Testis (tissue), 3 donors: ENCODE results near the gene LMBR1L. TPM values are rescaled to one million over a fixed set of nuclear protein-coding genes. Genes with fewer than 3 reads are reported as not detected.
"Not testable (repeated sequence)": the region's sequence is repeated elsewhere in the genome, so short reads cannot be mapped to it uniquely, and the experiment has no call there.

ENCODE experiments used
- DNase-seq: peaks from one replicate; pipeline ENCODE4 v3.0.0-alpha.2; 2019
- H3K27ac ChIP-seq, 2 donors: fragments of 200-600 bp; sonication (generic); one replicate each; pipeline ENCODE4 v1.5.1; 2019
- H3K27me3 ChIP-seq: fragments of 200-600 bp; sonication (generic); one replicate; pipeline ENCODE4 v1.5.1; 2019
- H3K36me3 ChIP-seq: fragments of 200-600 bp; sonication (generic); one replicate; pipeline ENCODE4 v1.5.1; 2017; ENCODE audit warnings: low read depth; ENCODE audit errors: missing control alignments
- H3K4me1 ChIP-seq: fragments of 200-600 bp; sonication (generic); one replicate; pipeline ENCODE4 v1.5.1; 2019
- H3K4me3 ChIP-seq, 2 donors: fragments of 200-600 bp; sonication (generic); one replicate each; pipeline ENCODE4 v1.5.1; 2017 to 2019
- H3K9me3 ChIP-seq: fragments of 200-600 bp; sonication (generic); one replicate; pipeline ENCODE4 v1.5.1; 2017
- CTCF ChIP-seq, 3 experiments: fragments of 450-650 bp in 2 of 3; fragments of 200-600 bp in 1 of 3; sonication (generic) in 1 of 3; IDR thresholded peaks; one replicate each; pipeline ENCODE4 v1.5.1; 2016 to 2019; ENCODE audit warnings: antibody characterized with exemption in 3 of 3, mild to moderate bottlenecking in 2 of 3, moderate library complexity in 1 of 3
- POLR2A ChIP-seq: fragments of 450-650 bp; IDR thresholded peaks from one replicate; pipeline ENCODE4 v1.6.1; 2017; ENCODE audit warnings: antibody characterized with exemption, mild to moderate bottlenecking, moderate library complexity
- WGBS, 2 donors: methylation state at CpG; one replicate each; pipeline ENCODE4 v1.1.5; 2018; 5-methylcytosine and 5-hydroxymethylcytosine counted together
- intact Hi-C: fragments of 100-400 bp; cut with DNase I; formaldehyde crosslinking; loops from one replicate; pipeline ENCODE4 v1.15.1; 2023; ENCODE audit warnings: low total_unique reads
- polyA plus RNA-seq: library from polyadenylated mRNA; stranded (reverse); fragments of 350-450 nt; fragmentation: Illumina TruSeq; extraction: RNeasy Lipid Tissue Mini Kit (QIAGEN cat#74804); gene quantifications from one replicate; pipeline ENCODE4 v1.2.3, GENCODE V29; 2014; ENCODE audit warnings: low read depth, low replicate concordance; ENCODE audit not compliant: insufficient read depth
- total RNA-seq, 2 donors: library from RNA; depleted of rRNA; stranded (reverse); fragments of >200 nt; gene quantifications; one replicate each; pipeline ENCODE4 v1.2.3, GENCODE V29; 2016

The LMBR1L gene
- total and polyA plus RNA-seq, 3 donors from 2014 or later = 178 to 265 (median 223) TPM

DNA sequence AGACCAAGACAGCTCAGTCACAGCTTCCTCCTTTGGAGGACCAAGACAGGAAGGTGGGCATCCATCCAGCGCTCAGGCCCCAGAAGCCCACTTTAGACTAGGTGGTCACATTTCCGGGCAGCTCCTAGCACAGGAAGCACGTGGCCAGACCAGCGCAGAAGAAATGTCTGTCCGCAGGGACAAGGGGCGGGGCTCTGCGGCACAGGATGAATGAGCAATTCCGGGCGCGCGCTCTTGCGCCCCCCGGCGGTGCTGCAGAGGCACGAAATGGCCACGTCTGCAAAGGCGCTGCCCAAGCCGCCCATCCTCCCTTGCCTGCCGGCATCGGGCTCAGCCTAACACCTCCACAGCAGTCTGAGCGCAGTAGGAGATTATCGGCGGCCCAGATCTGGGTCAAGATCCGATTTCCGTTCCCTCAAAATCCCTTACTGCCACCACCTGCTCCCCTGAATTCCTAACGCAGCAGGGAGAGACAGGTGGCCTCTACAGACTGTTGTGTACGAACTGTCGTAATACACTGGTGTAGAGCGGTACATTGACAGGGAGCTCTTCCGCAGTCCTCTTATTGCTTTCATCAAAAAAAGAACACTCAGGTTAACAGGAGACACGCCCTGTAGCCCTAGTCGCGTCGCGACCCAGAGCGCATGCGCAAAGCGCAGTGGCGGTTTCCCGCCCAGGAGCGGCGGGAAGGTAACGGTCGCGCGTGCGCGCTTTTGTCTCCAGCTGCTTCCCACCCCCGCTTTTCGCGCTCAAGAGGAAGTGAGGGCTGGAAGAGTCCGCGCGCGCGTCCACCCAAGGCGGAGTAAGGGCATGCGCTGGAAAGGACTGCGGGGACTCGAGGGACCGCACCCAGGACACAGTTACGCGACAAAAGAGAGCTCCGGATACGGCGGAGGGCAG is 19.8 kb upstream of the LMBR1L start:
- 0% methylated on average over 27 to 66 of the region's 66 CpGs for WGBS, 2 donors
- Histone ChIP-seq H3K27ac (peak overlapping the region; percentile 100), H3K4me3 (peak overlapping the region; percentile 100), H3K4me1 (peaks cover 23% of the 10 kb centered on the region), H3K27me3 (no peaks in the 10 kb centered on the region), H3K9me3 (no peaks in the 10 kb centered on the region), H3K36me3 (peaks cover 4% of the 10 kb centered on the region)
- peak; percentile 95 for DNase-seq
- TF ChIP-seq CTCF (IDR thresholded peaks at IDR 0.05) (peak; percentile 76 to 91 (median 90)), POLR2A (peak; percentile 12)
- intact Hi-C loops = loop anchor here (5.0 kb wide), 1 partner anchor 102 kb away; no protein-coding TSS in a partner anchor

- H3K36me3 ChIP-seq = peaks cover 4% of the 10 kb centered on the region
- peaks cover 23% of the 10 kb centered on the region for H3K4me1 ChIP-seq
- H3K27ac ChIP-seq = peak overlapping the region; percentile 100
- no peaks in the 10 kb centered on the region for H3K27me3 ChIP-seq
- WGBS, 2 donors = 41 to 50% methylated on average over 17 to 18 of the region's 18 CpGs
- no peak for DNase-seq
- intact Hi-C loops = loop anchor here (5.0 kb wide), 1 partner anchor 103 kb away; no protein-coding TSS in a partner anchor
- TF ChIP-seq POLR2A (no peak), CTCF (IDR thresholded peaks at IDR 0.05) (no peak)
- H3K9me3 ChIP-seq = no peaks in the 10 kb centered on the region
- peak overlapping the region; percentile 100 for H3K4me3 ChIP-seq
Observed at GRCh38 chr12:49129332-49130150, 18.9 kb upstream of the LMBR1L start.

DNA sequence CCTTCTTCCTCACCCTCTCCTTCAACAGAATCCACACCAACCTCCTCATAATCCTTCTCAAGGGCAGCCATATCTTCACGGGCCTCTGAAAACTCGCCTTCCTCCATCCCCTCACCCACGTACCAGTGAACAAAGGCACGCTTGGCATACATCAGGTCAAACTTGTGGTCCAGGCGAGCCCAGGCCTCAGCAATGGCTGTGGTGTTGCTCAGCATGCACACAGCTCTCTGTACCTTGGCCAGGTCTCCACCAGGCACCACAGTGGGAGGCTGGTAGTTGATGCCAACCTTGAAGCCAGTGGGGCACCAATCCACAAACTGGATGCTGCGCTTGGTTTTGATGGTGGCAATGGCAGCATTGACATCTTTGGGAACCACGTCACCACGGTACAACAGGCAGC is 17.3 kb upstream of the LMBR1L start:
- H3K27ac ChIP-seq, intact Hi-C loops, H3K4me3 ChIP-seq, H3K27me3 ChIP-seq, H3K36me3 ChIP-seq, H3K9me3 ChIP-seq, DNase-seq: not testable (repeated sequence)
- WGBS, 2 donors = 82 to 93% methylated on average over 2 to 8 of the region's 8 CpGs
- H3K4me1 ChIP-seq = peaks cover 20% of the 10 kb centered on the region

- 73 to 87% methylated on average over 4 of the region's 4 CpGs for WGBS, 2 donors
- peaks cover 4% of the 10 kb centered on the region for H3K36me3 ChIP-seq
- H3K4me1 ChIP-seq = peaks cover 14% of the 10 kb centered on the region
- no peak for DNase-seq
- no peaks in the 10 kb centered on the region for H3K9me3 ChIP-seq
- intact Hi-C loops = no loop called here
- H3K27ac ChIP-seq = no peak overlapping the region
- H3K4me3 ChIP-seq = no peak overlapping the region
- H3K27me3 ChIP-seq = no peaks in the 10 kb centered on the region
- no peak for TF ChIP-seq CTCF (IDR thresholded peaks at IDR 0.05)
Observed at GRCh38 chr12:49126852-49127763, 16.5 kb upstream of the LMBR1L start.
